Activated T-cell treated with anti-CD3 and anti-CD28 coated beads for 48 hours (primary cell): ENCODE data around the gene KLK8.

Source experiments
- DNase-seq: peaks from one replicate; pipeline ENCODE4 v3.0.0-alpha.2; 2020; ENCODE audit warnings: low read depth

KLK8 gene, protein sequence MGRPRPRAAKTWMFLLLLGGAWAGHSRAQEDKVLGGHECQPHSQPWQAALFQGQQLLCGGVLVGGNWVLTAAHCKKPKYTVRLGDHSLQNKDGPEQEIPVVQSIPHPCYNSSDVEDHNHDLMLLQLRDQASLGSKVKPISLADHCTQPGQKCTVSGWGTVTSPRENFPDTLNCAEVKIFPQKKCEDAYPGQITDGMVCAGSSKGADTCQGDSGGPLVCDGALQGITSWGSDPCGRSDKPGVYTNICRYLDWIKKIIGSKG

DNA sequence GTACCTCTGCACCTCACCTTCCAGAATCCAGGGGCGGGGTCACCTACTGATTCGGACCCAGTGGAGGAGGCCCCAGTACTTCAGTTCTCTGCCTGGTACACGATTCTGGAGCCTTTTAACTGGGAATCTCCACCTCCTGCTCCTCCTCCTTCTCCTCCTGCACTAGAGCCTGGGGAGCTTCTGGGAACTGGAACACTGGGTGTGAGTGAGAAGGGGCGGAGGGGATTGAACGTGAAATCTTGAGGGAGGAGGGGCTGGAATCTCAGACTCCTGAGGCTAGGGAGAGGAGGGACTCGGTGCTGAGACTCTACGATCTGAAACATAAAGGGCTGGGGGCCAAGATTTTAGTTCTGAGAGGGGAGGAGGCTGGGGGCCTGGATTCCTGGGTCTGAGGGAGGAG lies at the start of gene KLK8:
KLK8 (minus strand) TSS at position 90 of the 400 bp plus-strand sequence. CDS start 437 bp downstream, outside the sequence.
- DNase-seq, result no peak

DNA sequence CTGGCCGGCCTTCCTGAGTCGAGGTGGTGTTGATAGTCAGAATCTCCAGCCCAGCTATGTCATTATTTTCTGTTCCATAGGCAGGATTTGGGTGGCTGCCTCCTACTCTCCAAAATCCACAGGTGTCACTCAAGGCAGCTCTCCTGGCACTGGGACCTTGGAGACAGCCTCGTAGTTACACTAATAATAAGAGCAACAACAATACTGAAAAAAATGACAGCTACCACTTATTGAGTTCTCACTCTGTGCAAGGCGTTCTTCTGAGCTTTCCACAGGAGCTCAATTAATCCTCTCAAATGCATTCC lies 45.6 kb upstream of the KLK8 start:
- no peak for DNase-seq

DNA sequence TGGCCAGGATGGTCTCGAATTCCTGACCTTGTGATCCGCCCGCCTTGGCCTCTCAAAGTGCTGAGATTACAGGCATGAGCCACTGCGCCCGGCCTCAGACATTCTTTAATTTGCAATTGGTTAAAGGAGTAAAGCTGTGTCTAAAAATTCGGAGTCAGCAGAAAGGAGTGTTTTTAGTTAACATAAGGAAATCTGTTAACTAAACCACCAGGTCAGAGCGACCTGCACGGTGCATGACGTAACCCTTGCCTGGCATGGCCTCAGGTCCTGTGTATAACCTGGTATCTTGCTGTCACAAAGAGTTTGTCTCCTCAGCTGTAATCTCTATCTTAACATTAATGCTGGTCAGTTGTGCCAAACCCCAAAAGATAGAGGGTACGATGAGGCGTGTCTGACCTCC lies 42.9 kb upstream of the KLK8 start:
- no peak for DNase-seq

DNA sequence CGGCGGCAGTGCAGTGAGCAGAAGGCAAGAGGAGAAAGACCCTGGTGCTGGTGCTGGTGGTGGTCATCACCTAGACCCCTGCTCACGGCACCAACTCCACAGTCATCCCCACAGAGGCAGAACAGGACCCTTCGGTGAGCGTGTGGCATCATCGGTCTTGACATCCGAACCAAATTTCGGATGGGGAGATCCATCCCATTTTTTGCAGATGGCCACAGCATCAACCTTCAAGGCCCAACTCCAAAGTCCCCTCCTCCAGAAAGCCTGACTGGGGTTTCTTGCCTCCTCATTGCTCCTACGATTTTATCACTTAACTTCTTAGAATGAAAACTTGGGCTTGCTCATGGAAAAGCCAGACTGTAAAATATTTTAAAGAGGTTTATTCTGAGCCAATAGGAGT lies 42.1 kb upstream of the KLK8 start:
- DNase-seq, result no peak

DNA sequence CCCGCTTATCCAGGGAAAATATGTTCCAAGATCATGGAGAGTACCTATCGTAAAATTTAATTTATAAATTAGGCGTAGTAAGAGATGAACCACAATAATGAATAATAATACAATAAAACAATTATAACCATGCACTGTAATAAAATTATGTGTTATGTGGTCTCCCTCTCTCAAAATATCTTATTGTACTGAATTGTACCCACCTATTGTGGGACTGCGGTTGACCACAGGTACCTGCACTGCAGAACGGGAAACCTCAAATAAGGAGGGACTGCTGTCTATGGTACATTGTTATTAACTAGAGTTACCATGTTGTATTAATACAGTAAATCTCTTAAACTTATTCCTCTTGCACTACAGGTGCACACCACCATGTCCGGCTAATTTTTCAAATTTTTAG lies 38.7 kb upstream of the KLK8 start:
- DNase-seq, result no peak

DNA sequence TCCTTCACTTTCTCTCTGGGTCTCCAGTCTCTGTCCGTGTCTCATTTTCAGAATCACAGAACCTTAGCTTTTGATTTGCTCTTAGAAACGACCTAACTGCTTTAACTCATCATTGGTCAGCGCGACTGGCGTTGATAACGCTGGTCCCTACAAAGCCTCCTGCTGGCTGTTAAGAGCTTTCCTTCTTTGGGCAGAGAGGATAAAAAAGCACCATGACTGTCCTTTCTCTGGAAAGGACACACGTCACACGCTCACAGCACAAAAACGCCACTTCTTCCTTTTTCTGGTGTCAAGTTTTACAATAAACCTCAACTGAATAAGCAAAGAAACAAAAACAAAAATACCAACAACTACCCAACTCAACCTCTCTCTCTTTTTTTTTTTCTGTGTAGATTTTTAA lies 35.1 kb upstream of the KLK8 start:
- no peak for DNase-seq

DNA sequence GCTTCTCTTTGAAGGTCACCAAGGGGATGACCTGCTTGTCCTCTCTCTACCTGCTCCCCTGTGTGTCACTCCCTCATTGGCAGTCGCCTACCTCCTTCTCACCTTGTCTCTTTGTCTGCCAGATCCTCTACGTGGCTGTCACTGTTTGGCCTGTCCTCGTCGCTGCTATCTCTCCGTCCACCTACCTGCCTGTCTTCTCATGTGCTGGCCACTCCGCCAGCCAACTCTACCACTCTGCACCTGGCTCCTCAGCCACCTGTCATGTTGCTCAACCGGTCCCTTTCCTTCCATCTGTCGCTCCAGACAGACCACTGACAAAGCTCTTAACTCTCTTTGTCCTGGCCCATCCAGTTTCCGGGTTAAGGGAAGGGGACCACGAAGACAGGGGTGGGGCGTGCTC lies 33.3 kb upstream of the KLK8 start, which contains the start of gene KLK12:
KLK12 (minus strand) TSS at position 299 of the 400 bp plus-strand sequence. CDS start 381 bp downstream, outside the sequence.
- DNase-seq, result no peak

DNA sequence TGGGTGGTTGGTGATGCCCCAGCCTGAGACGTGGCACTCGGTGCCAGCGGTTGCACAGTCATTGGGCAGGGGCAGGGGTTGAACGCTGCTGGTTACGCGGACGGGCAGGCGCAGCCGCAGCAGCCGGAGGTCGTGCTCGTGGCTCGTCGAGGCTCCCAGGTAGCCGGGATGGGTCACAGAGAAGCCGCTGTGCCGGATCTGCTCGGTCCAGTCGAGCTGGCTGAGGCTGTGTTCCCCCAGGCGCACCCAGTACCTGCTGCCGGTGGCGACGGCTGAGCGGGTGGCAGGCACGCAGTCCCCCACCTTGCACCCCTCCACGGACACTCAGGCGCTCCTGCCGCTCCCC lies 30.4 kb upstream of the KLK8 start:
- DNase-seq, result no peak

DNA sequence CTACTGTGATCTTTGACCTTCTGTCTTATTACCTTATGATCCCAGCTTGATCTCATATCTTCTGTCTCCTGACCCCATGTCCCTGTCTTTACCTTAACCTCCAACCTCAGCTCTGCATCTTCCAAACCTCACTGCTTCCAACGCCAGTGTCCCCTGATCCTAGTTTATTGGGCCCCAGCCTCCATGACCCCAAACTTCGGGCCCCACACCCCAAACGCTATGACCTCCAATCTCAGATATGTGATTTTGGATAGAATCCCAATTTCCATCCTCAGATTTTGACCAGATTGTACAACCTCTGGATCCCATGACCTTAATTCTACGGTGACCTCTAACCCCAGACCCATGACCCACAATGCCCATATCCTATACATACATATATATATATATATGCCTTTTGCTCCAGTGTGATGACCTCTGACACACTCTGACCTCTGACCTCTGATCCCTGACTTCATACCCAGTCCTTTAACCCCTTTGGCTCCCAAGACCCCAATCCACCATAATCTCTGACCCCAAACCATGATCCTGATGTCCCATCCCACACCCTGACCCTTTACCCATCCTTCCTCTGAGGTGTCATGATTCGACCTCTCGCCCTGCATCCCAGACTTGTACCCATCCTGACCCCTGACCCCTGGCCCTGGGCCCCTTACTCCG lies 29.9 kb upstream of the KLK8 start:
- no peak for DNase-seq

DNA sequence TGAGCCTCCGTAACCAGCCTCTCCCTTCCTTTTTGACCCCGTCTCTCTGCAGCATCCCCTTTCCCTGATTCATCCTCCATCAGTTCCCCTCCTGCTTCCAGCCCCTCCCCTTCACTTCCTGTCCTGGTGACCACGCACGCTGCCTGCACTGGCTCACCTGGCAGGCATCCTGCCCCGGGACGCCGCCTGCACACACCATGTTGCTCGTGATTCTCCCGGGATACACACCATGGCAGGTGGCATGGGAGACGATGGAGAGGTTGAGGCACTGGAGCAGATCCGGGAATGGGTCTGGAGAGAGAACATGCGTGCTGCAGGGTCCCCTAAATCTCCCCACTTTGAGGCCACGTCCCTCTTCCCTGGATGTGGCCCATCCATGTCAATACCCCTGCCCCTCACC lies 29.2 kb upstream of the KLK8 start:
- no peak for DNase-seq

DNA sequence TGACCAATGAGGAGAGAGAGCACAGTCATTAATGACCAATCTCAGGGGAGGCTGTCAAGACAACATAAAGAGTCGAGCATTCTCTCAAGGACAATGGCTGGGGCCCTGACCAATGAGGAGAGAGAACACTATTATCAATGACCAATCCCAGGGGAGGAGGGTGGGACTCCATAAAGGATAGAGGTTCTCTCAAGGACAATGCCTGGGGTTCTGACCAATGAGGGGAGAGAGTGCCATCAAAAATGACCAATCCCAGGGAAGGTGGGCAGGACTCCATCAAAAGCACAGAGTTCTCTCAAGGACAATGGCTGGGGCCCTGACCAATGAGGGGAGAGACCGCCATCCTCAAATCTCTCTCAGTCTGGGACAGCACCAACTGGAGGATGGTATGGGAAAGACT lies 28.3 kb upstream of the KLK8 start:
- DNase-seq, result no peak

DNA sequence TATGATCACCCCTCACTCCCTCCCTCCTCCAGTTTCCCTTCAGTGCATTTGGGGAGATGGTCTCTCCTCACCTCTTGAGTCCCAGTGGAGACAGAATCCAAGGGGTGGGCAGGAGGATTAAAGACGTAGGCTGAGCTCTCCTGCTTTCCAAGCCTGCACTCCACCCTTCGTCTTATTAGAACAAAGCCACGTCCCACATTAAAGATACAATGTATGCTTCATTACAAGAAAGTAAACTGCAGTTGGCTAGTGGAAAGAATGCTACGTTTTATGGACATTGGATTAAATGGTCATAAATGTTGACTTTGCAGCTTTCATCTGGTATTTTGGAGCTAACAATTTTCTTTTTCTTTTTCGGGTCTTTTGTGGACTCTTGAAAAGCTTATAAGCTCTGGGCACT lies 26.5 kb upstream of the KLK8 start:
- no peak for DNase-seq

DNA sequence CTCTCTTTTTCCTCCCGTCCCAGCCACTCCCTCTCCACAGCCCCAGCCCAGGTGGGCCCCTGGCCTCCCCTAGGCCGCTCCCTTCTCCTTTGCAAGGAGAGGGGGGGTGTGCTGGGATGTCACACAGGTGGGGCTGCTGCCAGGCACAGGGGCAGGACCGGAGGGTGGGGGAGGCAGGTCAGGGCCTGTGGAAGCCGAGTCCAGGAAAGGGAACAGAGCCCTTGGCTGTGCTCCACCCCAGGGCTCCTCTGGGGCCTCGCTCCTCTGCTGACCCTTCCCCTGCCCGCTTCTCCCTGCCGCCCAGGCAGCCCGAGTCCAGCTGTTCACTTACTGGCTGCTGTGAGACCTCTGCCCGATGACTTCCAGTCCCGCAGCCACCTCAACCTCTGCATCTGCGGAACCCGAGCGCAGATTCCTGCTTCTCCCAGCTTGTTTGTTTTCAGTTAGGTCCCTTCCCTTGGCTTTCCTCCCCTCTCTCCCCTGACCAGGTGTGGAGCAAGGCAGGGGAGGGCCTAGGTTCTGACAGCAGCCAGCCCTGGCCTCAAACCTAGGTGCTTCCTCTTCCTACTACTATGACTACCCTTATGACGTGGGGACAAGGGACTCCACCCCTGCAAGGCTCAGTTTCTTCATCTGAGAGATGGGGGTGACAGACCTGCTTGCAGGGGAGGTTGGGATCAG lies 25.9 kb upstream of the KLK8 start:
- no peak for DNase-seq

DNA sequence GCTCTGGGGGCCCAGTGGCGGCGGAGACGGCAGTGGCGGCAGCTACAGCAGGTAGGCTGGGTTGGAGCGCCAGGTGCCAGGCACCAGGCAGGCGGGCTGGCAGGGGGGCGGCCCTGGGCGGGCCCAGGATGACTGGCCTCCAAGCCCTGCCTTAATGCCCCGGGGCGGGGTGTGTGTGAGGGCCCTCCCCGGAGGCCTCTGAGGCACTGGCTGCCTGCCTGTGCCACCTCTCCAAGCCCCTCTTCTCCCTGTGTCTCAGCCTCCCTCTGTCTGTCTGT lies 25.1 kb upstream of the KLK8 start, which contains the start of gene KLK11:
KLK11 (minus strand) TSS at position 63 of the 278 bp plus-strand sequence. CDS start 985 bp downstream, outside the sequence.
- DNase-seq, result no peak

DNA sequence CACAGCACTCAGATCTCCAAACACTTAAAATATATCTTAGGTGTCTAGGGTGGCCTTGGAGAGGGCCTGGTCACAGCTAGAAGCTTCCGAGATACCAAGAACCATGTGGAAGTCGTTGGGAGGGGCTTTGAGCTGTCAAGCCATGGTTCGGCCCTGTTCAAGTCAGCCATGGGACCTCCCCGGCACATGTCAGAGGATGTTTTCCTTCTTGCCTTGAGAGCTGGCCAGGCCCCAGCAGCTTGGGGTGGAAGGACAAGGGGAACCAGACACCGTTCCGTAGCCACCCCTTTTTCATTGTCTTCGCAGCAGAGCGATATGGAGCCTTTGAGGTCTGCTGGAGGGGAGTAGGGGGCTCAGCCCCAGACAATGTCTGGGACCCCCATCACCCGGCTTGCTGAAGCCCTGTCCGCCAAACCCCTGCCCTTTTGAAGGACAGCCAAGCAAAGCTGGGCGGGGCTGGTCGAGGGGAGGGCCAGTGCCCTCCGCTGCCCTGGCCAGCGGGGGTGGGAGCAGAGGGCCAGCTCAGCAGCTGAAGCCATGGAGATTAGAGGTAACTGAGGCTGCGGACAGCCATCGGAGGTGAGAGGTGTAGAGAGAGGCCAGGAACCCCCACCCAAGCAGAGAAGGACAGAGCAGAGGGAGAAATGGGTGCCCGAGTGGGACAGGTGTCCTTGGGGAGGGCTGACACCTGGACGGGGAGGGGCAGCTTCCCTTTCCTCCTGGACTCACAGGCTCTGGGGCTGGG lies 24.6 kb upstream of the KLK8 start:
- no peak for DNase-seq

DNA sequence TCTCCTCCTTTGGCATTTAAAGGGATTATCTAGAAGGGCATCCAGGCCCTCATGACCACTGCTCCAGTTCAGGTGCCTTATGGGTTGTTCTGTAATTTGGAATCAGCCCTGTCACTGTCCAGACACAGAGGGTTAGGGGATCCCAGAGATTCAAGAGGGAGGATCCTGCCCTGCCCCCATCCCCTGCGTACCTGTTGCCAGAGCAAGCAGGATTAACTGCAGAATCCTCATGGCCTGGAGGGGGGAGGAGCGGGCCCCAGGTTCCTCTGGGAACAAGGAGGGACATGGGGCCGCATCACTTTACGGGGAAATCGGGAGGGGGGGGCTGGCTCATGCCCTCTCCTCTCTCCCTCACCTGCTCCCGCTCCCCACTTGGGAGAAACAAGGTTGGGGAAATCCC lies 24.0 kb upstream of the KLK8 start:
- no peak for DNase-seq

DNA sequence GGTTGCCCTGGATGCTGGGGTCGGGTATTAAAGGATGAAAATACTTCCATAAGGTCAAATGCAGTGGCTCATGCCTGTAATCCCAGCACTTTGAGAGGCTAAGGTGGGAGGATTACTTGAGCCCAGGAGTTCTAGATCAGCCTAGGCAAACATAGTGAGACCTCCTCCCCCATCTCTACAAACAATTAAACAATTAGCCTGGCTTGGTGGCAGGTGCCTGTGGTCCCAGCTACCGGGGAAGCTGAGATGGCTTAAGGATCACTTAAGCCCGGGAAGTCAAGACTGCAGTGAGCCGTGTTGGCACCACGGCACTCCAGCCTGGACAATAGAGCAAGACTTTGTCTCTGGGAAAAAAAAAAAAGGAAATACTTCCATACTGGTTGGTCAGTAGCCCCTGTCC lies 23.5 kb upstream of the KLK8 start:
- no peak for DNase-seq

DNA sequence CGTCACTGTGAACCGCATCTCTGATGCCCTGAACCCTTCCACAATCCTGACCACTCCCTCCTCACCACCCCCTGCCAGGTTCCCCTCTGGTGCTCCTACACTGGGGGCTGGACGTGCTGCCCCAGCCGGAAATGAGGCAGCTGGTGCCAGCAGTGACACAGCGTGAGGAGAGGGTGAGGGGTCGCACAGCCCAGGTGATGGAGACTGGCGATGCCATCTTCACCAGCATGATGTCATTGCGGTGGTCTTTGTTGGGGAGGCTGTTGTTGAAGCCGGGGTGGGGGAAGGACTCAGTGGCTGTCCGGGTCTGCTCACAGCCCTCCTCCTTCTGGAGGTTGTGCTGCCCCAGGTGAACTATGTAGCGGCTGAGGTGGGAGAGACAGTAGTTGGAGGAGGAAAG lies 22.5 kb upstream of the KLK8 start:
- no peak for DNase-seq

DNA sequence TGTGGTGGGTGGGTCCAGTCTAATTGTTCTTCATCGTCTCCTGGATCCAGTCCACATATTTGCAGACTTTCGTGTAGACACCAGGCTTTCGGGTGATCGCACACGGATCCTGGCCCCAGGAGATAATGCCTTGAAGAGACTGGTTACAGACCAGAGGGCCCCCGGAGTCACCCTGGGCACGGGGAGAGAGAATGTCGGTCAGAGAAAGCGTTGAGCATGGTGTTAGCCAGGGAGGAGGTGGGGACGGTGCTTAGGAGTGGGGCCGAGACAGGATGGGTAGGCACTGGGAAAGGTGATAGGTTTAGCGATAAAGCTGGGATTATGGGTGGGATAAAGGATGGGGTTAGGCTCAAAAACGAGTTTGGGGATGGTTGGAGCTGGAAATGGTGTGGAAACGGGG lies 21.1 kb upstream of the KLK8 start:
- DNase-seq, result no peak

DNA sequence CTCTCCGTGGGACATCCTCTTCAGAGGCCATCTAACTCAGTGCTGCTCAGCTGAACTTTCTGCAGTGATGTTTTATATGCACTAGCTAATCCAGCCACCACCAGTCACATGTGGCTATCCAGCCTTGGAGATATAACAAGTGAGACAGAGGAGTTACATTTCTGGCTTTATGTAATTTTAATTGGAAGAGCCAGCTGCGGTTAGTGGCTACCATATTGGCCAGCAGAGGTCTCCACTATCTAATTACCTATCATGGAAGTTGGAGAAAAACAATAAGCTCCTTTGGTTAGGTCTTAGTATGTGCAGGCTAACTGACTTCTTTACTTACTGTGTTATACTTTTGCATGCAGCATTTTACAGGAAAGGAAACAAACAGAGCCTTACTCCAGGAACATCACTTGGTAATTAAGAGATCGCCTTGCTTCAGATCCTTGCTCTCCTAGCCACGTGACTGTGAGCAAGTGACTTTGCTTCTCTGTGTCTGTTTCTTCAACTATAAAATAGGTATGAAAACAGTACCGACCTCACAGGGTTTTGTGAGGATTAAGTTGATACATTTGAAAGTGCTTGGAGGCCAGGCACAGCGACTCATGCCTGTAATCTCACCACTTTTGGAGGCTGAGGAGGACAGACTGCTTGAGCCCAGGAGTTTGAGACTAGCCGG lies 19.7 kb upstream of the KLK8 start:
- DNase-seq, result no peak

DNA sequence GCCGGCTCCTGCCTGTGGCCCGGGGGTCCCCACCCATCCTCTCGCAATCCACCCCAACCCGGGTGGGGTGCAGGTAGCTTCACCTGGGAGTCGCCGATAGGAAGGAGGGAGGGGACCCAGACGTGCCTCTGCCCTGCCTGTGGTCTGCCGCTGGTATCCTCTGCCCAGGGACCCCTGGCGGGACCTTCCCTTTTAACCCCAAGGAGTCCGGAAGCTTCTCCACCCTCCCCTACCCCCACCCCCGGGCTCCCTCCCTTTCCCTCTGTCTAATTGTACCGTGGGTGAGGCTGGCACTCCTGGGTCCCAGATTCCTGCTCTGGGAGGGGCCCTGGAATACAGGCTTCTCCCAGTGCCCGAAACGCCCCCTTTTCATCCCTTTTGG lies 18.1 kb upstream of the KLK8 start, which contains the start of gene KLK10:
KLK10 (minus strand) TSS at position 166 of the 382 bp plus-strand sequence. CDS start 579 bp downstream, outside the sequence.
- no peak for DNase-seq

DNA sequence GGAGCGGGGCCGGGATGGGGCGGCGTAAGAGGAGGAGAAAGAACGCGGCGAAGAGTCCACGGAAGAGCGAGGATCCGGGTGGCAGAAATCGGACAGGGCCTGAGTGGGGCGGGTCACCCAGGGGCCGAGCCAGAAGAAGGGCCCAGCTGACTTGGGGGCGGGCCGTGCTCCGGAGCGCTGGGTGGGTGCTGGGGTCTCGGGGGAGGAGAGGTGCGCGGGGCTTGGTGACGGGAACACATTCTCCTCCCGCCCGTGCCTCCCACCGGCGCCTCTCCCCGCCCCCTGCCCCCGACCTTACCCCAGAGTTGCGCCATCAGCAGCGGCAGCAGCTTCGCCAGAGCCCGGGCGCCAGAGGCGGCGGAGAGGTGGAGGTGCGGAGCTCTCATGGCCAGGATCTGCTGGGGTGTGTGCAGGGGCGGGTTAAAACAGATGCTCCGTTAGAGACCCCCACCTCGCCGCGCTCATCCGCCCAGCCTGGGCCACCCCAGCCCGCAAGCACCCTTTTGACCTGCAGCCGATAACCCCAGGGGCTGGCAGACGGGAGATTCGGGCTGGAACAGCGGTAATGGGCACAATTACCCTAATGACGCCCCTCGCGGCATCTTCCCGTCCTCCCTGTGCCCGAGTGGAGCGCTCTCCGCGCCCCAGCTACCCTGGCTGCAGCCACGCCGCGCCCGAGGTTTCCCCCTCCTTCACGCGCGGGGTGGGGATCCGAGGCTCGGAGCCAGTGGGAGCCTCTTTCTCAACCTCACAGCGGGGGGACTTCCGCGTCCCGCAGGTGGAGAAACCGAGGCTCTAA lies 17.5 kb upstream of the KLK8 start:
- DNase-seq, result no peak
